Measurements from ENCODE around the gene SAG. TPM values are rescaled to one million over a fixed set of nuclear protein-coding genes. Genes with fewer than 3 reads are reported as not detected.

The SAG gene
- total and polyA plus RNA-seq, 2 of the 13 experiments (the other 11 are each of a cell fraction or from before 2014, with no cell fraction given): not detected

DNA sequence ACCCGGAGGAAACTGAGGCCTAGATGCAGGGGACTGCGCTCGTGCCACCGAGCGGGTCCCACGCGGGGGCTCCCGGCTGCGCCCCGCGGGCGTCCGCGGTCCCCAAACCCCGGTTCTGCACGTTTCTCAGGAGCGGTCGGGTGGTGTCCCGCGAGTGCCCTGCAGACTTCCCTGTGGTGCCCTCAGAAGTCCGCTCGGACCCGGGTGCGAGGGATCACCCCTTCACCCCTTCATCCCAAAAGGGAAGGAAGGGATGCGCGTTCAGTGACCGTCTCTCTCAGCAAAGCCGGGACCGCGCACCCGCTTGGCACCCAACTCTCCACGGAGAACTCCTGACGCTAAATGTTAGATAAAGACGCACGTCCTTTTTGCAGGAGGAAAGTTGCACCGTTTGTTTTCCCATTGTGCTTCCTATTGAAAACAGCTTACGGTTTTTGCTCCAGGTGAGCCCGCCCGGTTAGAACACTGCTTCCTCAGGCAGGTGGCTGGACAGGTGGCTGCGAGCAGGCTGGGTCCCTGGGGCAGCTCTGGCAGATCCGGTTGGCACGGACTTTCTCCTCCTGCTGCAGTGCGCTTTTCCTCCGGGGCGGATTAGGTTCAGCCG is 47.5 kb downstream of the SAG start (continued):
- TF ChIP-seq RBM39 (IDR thresholded peaks at IDR 0.05; ENCODE audit: low read depth, low read length, poor library complexity, severe bottlenecking) (no peak), SNAI1 (CRISPR knock-in tag; IDR thresholded peaks at IDR 0.05; ENCODE audit: borderline replicate concordance) (no peak), ZNF839 (CRISPR knock-in tag; IDR thresholded peaks at IDR 0.05; ENCODE audit: borderline replicate concordance) (no peak), ZNF761 (CRISPR knock-in tag; conservative IDR thresholded peaks at IDR 0.05) (0 out of 2 replicates have a peak, but pooled peaks have one; percentile 47), ZFY (CRISPR knock-in tag; IDR thresholded peaks at IDR 0.05) (peak; percentile 2; the same call in 1 of the 2 replicates), ZNF768 (CRISPR knock-in tag; IDR thresholded peaks at IDR 0.05) (0 out of 2 replicates have a peak, but pooled peaks have one; percentile 13), SNRNP70 (IDR thresholded peaks at IDR 0.05; ENCODE audit: low read depth, low read length) (no peak), RARA (CRISPR knock-in tag; IDR thresholded peaks at IDR 0.05) (no peak), KLF11 (CRISPR knock-in tag; IDR thresholded peaks at IDR 0.05) (no peak), ZNF644 (CRISPR knock-in tag; IDR thresholded peaks at IDR 0.05; ENCODE audit: low read depth) (no peak), ZNF225 (CRISPR knock-in tag; IDR thresholded peaks at IDR 0.05) (peak; percentile 27; the same call in 1 of the 2 replicates), KMT2A (CRISPR knock-in tag; IDR thresholded peaks at IDR 0.05) (peak; percentile 60; the same call in 1 of the 2 replicates), MZF1 (CRISPR knock-in tag; IDR thresholded peaks at IDR 0.05; ENCODE audit: borderline replicate concordance) (no peak), FOXA1 (IDR thresholded peaks at IDR 0.05) (no peak), FOXA1 (CRISPR knock-in tag; IDR thresholded peaks at IDR 0.05) (no peak)
- TF ChIP-seq, protein P1, sequence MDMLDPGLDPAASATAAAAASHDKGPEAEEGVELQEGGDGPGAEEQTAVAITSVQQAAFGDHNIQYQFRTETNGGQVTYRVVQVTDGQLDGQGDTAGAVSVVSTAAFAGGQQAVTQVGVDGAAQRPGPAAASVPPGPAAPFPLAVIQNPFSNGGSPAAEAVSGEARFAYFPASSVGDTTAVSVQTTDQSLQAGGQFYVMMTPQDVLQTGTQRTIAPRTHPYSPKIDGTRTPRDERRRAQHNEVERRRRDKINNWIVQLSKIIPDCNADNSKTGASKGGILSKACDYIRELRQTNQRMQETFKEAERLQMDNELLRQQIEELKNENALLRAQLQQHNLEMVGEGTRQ (IDR thresholded peaks at IDR 0.05; ENCODE audit: low read depth, low read length): no peak
- TF ChIP-seq, protein P1 (CRISPR knock-in tag; IDR thresholded peaks at IDR 0.05; ENCODE audit: borderline replicate concordance): no peak
- TF ChIP-seq, protein P2, sequence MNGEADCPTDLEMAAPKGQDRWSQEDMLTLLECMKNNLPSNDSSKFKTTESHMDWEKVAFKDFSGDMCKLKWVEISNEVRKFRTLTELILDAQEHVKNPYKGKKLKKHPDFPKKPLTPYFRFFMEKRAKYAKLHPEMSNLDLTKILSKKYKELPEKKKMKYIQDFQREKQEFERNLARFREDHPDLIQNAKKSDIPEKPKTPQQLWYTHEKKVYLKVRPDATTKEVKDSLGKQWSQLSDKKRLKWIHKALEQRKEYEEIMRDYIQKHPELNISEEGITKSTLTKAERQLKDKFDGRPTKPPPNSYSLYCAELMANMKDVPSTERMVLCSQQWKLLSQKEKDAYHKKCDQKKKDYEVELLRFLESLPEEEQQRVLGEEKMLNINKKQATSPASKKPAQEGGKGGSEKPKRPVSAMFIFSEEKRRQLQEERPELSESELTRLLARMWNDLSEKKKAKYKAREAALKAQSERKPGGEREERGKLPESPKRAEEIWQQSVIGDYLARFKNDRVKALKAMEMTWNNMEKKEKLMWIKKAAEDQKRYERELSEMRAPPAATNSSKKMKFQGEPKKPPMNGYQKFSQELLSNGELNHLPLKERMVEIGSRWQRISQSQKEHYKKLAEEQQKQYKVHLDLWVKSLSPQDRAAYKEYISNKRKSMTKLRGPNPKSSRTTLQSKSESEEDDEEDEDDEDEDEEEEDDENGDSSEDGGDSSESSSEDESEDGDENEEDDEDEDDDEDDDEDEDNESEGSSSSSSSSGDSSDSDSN (CRISPR knock-in tag; IDR thresholded peaks at IDR 0.05): peak; percentile 69
- TF ChIP-seq, protein P3, sequence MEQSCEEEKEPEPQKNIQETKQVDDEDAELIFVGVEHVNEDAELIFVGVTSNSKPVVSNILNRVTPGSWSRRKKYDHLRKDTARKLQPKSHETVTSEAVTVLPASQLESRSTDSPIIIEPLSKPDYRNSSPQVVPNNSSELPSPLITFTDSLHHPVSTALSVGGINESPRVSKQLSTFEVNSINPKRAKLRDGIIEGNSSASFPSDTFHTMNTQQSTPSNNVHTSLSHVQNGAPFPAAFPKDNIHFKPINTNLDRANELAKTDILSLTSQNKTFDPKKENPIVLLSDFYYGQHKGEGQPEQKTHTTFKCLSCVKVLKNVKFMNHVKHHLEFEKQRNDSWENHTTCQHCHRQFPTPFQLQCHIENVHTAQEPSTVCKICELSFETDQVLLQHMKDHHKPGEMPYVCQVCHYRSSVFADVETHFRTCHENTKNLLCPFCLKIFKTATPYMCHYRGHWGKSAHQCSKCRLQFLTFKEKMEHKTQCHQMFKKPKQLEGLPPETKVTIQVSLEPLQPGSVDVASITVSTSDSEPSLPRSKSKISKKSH (CRISPR knock-in tag; IDR thresholded peaks at IDR 0.05; ENCODE audit: borderline replicate concordance): 0 out of 2 replicates have a peak, but pooled peaks have one; percentile 47
- TF ChIP-seq, protein P4, sequence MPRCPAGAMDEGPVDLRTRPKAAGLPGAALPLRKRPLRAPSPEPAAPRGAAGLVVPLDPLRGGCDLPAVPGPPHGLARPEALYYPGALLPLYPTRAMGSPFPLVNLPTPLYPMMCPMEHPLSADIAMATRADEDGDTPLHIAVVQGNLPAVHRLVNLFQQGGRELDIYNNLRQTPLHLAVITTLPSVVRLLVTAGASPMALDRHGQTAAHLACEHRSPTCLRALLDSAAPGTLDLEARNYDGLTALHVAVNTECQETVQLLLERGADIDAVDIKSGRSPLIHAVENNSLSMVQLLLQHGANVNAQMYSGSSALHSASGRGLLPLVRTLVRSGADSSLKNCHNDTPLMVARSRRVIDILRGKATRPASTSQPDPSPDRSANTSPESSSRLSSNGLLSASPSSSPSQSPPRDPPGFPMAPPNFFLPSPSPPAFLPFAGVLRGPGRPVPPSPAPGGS (CRISPR knock-in tag; IDR thresholded peaks at IDR 0.05): peak; percentile 66; the same call in 1 of the 2 replicates
- TF ChIP-seq, protein P5, sequence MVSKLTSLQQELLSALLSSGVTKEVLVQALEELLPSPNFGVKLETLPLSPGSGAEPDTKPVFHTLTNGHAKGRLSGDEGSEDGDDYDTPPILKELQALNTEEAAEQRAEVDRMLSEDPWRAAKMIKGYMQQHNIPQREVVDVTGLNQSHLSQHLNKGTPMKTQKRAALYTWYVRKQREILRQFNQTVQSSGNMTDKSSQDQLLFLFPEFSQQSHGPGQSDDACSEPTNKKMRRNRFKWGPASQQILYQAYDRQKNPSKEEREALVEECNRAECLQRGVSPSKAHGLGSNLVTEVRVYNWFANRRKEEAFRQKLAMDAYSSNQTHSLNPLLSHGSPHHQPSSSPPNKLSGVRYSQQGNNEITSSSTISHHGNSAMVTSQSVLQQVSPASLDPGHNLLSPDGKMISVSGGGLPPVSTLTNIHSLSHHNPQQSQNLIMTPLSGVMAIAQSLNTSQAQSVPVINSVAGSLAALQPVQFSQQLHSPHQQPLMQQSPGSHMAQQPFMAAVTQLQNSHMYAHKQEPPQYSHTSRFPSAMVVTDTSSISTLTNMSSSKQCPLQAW (CRISPR knock-in tag; IDR thresholded peaks at IDR 0.05): 0 out of 2 replicates have a peak, but pooled peaks have one; percentile 36
